EL (cell line): ENCODE data around the gene CDC34.

Source experiments
- DNase-seq: peaks from one replicate; pipeline ENCODE4 v3.0.0-alpha.2; 2016

CDC34 gene

DNA sequence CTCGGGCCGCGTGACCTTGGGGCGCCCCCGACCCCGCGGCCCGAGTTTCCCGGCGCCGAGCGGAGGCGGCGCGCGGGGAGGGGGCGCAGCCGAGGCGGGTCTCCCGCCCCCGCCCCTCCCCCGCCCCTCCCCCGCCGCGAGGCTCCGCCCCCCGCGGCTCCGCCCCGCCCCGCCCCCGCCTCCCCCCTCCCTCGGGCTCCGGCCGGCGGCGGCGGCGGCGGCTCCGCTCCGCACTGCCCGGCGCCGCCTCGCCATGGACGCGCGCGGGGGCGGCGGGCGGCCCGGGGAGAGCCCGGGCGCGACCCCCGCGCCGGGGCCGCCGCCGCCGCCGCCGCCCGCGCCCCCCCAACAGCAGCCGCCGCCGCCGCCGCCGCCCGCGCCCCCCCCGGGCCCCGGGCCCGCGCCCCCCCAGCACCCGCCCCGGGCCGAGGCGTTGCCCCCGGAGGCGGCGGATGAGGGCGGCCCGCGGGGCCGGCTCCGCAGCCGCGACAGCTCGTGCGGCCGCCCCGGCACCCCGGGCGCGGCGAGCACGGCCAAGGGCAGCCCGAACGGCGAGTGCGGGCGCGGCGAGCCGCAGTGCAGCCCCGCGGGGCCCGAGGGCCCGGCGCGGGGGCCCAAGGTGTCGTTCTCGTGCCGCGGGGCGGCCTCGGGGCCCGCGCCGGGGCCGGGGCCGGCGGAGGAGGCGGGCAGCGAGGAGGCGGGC, 58.3 kb downstream of the CDC34 start, which contains the start of gene HCN2:
TSS of gene HCN2 (plus strand) at position 189 of the 703 bp plus-strand sequence. CDS start at position 254, 65 bp downstream.
- no peak for DNase-seq

DNA sequence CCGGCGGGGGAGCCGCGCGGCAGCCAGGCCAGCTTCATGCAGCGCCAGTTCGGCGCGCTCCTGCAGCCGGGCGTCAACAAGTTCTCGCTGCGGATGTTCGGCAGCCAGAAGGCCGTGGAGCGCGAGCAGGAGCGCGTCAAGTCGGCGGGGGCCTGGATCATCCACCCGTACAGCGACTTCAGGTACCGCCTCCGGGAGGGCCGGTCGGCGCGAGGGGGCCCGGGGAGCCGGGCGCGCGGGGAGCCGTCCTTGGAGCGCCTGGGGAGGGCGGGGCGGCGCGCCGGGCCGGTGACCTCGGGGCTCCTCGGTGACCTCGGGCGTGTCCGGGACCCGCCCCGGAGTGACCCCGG, 58.8 kb downstream of the CDC34 start:
- DNase-seq: peak; percentile 40

DNA sequence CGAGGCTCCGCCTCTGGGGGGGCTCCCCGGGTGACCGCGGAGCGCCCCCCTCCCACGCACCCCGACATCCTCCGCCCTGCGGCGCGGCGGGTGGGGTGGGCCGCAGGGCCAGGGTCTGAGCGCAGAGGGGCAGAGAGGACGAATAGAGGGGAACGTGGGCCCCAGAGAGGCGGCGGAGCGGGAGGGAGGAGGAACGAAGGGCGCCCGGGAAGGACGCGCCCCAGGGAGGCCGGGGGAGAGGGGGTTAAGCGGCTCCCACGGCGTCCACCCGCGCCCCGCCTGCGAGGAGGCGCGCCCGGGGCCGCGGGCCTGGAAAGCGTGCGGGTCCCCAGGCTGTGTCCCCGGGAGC, 59.2 kb downstream of the CDC34 start:
- no peak for DNase-seq

DNA sequence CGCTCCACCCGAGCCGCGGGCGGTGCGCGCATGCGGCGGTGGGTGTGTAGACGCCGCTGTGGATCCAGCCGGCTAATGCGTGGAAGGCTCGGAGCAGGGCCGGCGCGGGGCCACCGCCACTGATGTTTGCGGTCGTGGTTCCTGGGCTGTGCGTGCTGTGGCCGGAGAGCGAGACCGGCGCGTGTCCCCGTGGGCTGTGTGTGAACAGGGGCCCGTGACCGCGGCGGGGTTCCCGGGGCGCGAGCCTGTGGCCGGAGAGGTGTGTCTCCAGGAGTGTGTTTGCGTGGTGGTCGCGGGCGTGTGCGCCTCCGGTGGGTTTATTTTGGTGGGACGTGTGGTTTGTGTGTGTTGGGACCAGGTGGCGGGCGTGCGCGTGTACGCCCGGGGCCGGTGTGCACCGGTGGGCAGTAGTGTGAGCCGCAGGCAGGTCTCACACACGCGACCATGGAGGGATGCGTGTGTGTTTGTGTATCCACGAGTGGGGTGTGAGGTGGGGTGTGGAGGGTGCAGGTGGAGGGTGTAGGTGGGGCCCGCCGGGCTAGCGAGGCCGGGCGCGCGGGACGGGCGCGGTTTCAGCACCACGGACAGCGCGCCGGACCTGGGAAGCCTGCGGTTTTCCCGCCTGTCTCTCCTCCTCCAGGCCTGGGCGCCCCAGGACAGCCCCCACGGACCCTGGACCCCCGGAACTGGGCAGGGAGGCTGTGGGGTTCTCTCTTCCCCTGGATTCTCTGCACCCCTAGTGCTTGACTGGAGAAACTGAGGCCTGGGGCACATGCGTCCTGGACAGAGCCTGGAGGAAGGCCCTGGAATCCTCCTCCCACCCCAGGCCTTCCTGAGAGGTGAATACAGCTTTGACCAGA, 59.8 kb downstream of the CDC34 start:
- no peak for DNase-seq
